Epithelial cell of prostate (primary cell): Measurements from ENCODE around the gene TP53I3.
"Not testable (repeated sequence)": the region's sequence is repeated elsewhere in the genome, so short reads cannot be mapped to it uniquely, and the experiment has no call there.

Experiments used
- DNase-seq: peaks from one replicate; pipeline ENCODE4 v3.0.0-alpha.2; 2011; ENCODE audit warnings: low read depth, low spot score
- H3K27ac ChIP-seq: fragments of 450-650 bp; 2 replicates; pipeline ENCODE4 v1.5.1; 2017; ENCODE audit warnings: mild to moderate bottlenecking

The TP53I3 gene

GRCh38 chr2:24058564-24059271 lies 25.9 kb downstream of the TP53I3 start:
- no peak for DNase-seq

GRCh38 chr2:24055750-24056149 lies 28.9 kb downstream of the TP53I3 start:
- no peak overlapping the region for H3K27ac ChIP-seq
- no peak for DNase-seq

More at GRCh38 chr2:24058564-24059271, 25.9 kb downstream of the TP53I3 start:
- no peak overlapping the region for H3K27ac ChIP-seq

- no peak overlapping the region for H3K27ac ChIP-seq
- DNase-seq: no peak
These were observed 30.1 kb downstream of the TP53I3 start for GRCh38 chr2:24054366-24055010.

- DNase-seq: no peak
- no peak overlapping the region for H3K27ac ChIP-seq
These were observed 31.7 kb downstream of the TP53I3 start for GRCh38 chr2:24052951-24053350.

GRCh38 chr2:24051833-24052232 lies 32.8 kb downstream of the TP53I3 start:
- DNase-seq: no peak
- H3K27ac ChIP-seq: no peak overlapping the region

- no peak overlapping the region for H3K27ac ChIP-seq
- DNase-seq: no peak
These were observed 34.3 kb downstream of the TP53I3 start for GRCh38 chr2:24050041-24050979.

- H3K27ac ChIP-seq: no peak within 1 kb of the TSS
These were observed 35.1 kb downstream of the TP53I3 start, which contains the start of gene FKBP1B for GRCh38 chr2:24049485-24050021. FKBP1B (plus strand) TSS chr2:24049741; CDS start chr2:24049850, 109 bp downstream.

GRCh38 chr2:24048769-24049484 lies 35.7 kb downstream of the TP53I3 start:
- no peak overlapping the region for H3K27ac ChIP-seq
- no peak for DNase-seq

More at GRCh38 chr2:24049485-24050021, 35.1 kb downstream of the TP53I3 start, which contains the start of gene FKBP1B:
- no peak for DNase-seq

- no peak overlapping the region for H3K27ac ChIP-seq
- no peak for DNase-seq
These were observed 37.0 kb downstream of the TP53I3 start for GRCh38 chr2:24047703-24048033.

- peak; percentile 93 for DNase-seq
- H3K27ac ChIP-seq: no peak within 1 kb of the TSS
These were observed 37.5 kb downstream of the TP53I3 start, which contains the start of gene WDCP for GRCh38 chr2:24046930-24047702. WDCP (minus strand) TSS chr2:24047391; CDS start chr2:24039494, 7,897 bp downstream.

GRCh38 chr2:24046599-24046929 lies 38.1 kb downstream of the TP53I3 start:
- no peak for DNase-seq

GRCh38 chr2:24045511-24046508 lies 38.8 kb downstream of the TP53I3 start:
- H3K27ac ChIP-seq: no peak overlapping the region
- DNase-seq: no peak

More at GRCh38 chr2:24046599-24046929, 38.1 kb downstream of the TP53I3 start:
- no peak overlapping the region for H3K27ac ChIP-seq

- not testable (repeated sequence) for H3K27ac ChIP-seq, DNase-seq
These were observed 41.5 kb downstream of the TP53I3 start for GRCh38 chr2:24043133-24043532.

GRCh38 chr2:24040511-24040910 lies 44.1 kb downstream of the TP53I3 start:
- no peak for DNase-seq
- H3K27ac ChIP-seq: no peak overlapping the region

GRCh38 chr2:24038786-24039499 lies 45.7 kb downstream of the TP53I3 start:
- H3K27ac ChIP-seq: no peak overlapping the region
- no peak for DNase-seq
